IMR-90 (cell line): ENCODE data around the gene ARL4C. TPM values are rescaled to one million over a fixed set of nuclear protein-coding genes. Genes with fewer than 3 reads are reported as not detected.

Experiments
- ATAC-seq: fragments of 200-7000 bp; cut with Tn5 transposase; 2 replicates; pipeline ENCODE4 v1.9.1; 2020; ENCODE audit warnings: low read depth, mild to moderate bottlenecking, moderate library complexity
- BruUV-seq: library from RNA; stranded (reverse); fragments of 400-500 nt; replicated peaks from 2 replicates; lab custom pipeline; 2021; lab: Mats Ljungman, UMichigan
- CTCF ChIA-PET: fragments of 300-600 bp; formaldehyde crosslinking; extraction: SDS; loops from one replicate; lab custom pipeline; 2021; ENCODE audit warnings: antibody characterized with exemption; lab: Yijun Ruan, JAX
- POLR2A ChIA-PET: fragments of 300-600 bp; sonication (Branson Sonifier 250); formaldehyde crosslinking; loops from one replicate; lab custom pipeline; 2022; ENCODE audit warnings: antibody characterized with exemption; ENCODE audit not compliant: unreplicated experiment; lab: Charles Lee
- DNase-seq: peaks from one replicate; pipeline ENCODE4 v3.0.0; 2013
- H2AFZ ChIP-seq: replicated peaks from 2 replicates; pipeline ENCODE3; 2013; ENCODE audit warnings: low read length, mild to moderate bottlenecking; ENCODE audit not compliant: poor library complexity
- H2AK5ac ChIP-seq: 2 replicates; pipeline ENCODE4 v1.6.1; 2013; ENCODE audit warnings: low read depth, low read length, inconsistent platforms
- H2AK9ac ChIP-seq: replicated peaks from 2 replicates; pipeline ENCODE3; 2013; ENCODE audit warnings: mild to moderate bottlenecking, low read depth, low read length, moderate library complexity; ENCODE audit not compliant: poor library complexity
- H2BK120ac ChIP-seq: 2 replicates; pipeline ENCODE4 v1.6.1; 2013; ENCODE audit warnings: low read depth, low read length, inconsistent platforms
- H2BK15ac ChIP-seq: 3 replicates; pipeline ENCODE4 v1.6.1; 2013; ENCODE audit warnings: low read depth, low read length, inconsistent platforms
- H2BK20ac ChIP-seq: 2 replicates; pipeline ENCODE4 v1.6.1; 2013; ENCODE audit warnings: low read depth, mild to moderate bottlenecking, inconsistent platforms, low read length, moderate library complexity
- H2BK5ac ChIP-seq: 2 replicates; pipeline ENCODE4 v1.6.1; 2013; ENCODE audit warnings: mild to moderate bottlenecking, low read depth, low read length, inconsistent platforms; ENCODE audit not compliant: poor library complexity, severe bottlenecking
- H3K14ac ChIP-seq: replicated peaks from 2 replicates; pipeline ENCODE4 v1.6.1; 2013; ENCODE audit warnings: low read depth, low read length, inconsistent platforms
- H3K18ac ChIP-seq: 2 replicates; pipeline ENCODE4 v1.6.1; 2013; ENCODE audit warnings: low read depth, low read length, control low read depth
- H3K23ac ChIP-seq: 2 replicates; pipeline ENCODE4 v1.6.1; 2013; ENCODE audit warnings: low read depth, low read length, inconsistent platforms
- H3K27ac ChIP-seq: 2 replicates; pipeline ENCODE4 v1.5.1; 2013; ENCODE audit warnings: mild to moderate bottlenecking, control low read depth, low read length; ENCODE audit not compliant: insufficient read depth
- H3K27me3 ChIP-seq: 2 replicates; pipeline ENCODE4 v1.6.1; 2013; ENCODE audit warnings: low read length; ENCODE audit not compliant: control insufficient read depth, insufficient read depth
- H3K36me3 ChIP-seq: 2 replicates; pipeline ENCODE4 v1.6.1; 2013; ENCODE audit warnings: low read length, mixed read lengths; ENCODE audit not compliant: control insufficient read depth, insufficient read depth
- H3K4ac ChIP-seq: 2 replicates; pipeline ENCODE4 v1.6.1; 2013; ENCODE audit warnings: low read depth, low read length, inconsistent platforms
- H3K4me1 ChIP-seq: 2 replicates; pipeline ENCODE4 v1.6.1; 2013; ENCODE audit warnings: low read length, mixed read lengths; ENCODE audit not compliant: control insufficient read depth, insufficient read depth
- H3K4me2 ChIP-seq: 2 replicates; pipeline ENCODE4 v1.6.1; 2013; ENCODE audit warnings: low read depth, mild to moderate bottlenecking, control low read depth, low read length, moderate library complexity
- H3K4me3 ChIP-seq: 2 replicates; pipeline ENCODE4 v1.5.1; 2013; ENCODE audit warnings: low read depth, mild to moderate bottlenecking, control low read depth, low read length, moderate library complexity; ENCODE audit not compliant: insufficient read depth
- H3K56ac ChIP-seq: 2 replicates; pipeline ENCODE4 v1.6.1; 2013; ENCODE audit warnings: low read length, inconsistent platforms; ENCODE audit not compliant: insufficient read depth; ENCODE audit errors: extremely low read depth
- H3K79me1 ChIP-seq, 2 experiments: 2 replicates each; pipeline ENCODE4 v1.6.1; 2013; ENCODE audit warnings: low read length in 2 of 2, inconsistent platforms in 1 of 2, low read depth in 1 of 2
- H3K9ac ChIP-seq: 2 replicates; pipeline ENCODE4 v1.6.1; 2013; ENCODE audit warnings: low read depth, low read length, control low read depth
- H3K9me1 ChIP-seq: 2 replicates; pipeline ENCODE4 v1.6.1; 2013; ENCODE audit warnings: low read length, inconsistent platforms; ENCODE audit not compliant: insufficient read depth
- H3K9me3 ChIP-seq: 2 replicates; pipeline ENCODE4 v1.6.1; 2013; ENCODE audit warnings: low read length; ENCODE audit not compliant: control insufficient read depth, insufficient read depth
- H4K20me1 ChIP-seq: 2 replicates; pipeline ENCODE4 v1.6.1; 2013; ENCODE audit warnings: low read length, inconsistent platforms; ENCODE audit not compliant: insufficient read depth
- H4K5ac ChIP-seq: 2 replicates; pipeline ENCODE4 v1.6.1; 2013; ENCODE audit warnings: mild to moderate bottlenecking, low read depth, low read length, control low read depth
- H4K8ac ChIP-seq, 2 experiments: 2 replicates each; pipeline ENCODE4 v1.6.1; 2013; ENCODE audit warnings: low read depth in 2 of 2, low read length in 2 of 2, control low read depth in 1 of 2, inconsistent platforms in 1 of 2
- H4K91ac ChIP-seq: 2 replicates; pipeline ENCODE4 v1.6.1; 2013; ENCODE audit warnings: low read depth, low read length, inconsistent platforms; ENCODE audit not compliant: insufficient read depth
- CEBPB ChIP-seq: IDR thresholded peaks from 2 replicates; pipeline ENCODE4 v1.6.1; 2012; ENCODE audit warnings: low read depth, low read length, improper control_type of control experiment
- ELK1 ChIP-seq: fragments of 150-350 bp; IDR thresholded peaks from 2 replicates; pipeline ENCODE4 v1.6.1; 2016; ENCODE audit warnings: low read depth, mild to moderate bottlenecking, low read length, moderate library complexity, borderline replicate concordance
- POLR2A ChIP-seq: IDR thresholded peaks from 2 replicates; pipeline ENCODE4 v1.6.1; 2012; ENCODE audit warnings: mild to moderate bottlenecking, low read depth, low read length
- RAD21 ChIP-seq: IDR thresholded peaks from 2 replicates; pipeline ENCODE4 v1.6.1; 2012; ENCODE audit warnings: low read length, improper control_type of control experiment
- SMC3 ChIP-seq: fragments of 150-350 bp; IDR thresholded peaks from 2 replicates; pipeline ENCODE4 v1.6.1; 2016; ENCODE audit warnings: low read depth, mild to moderate bottlenecking, antibody characterized with exemption, low read length, moderate library complexity
- USF2 ChIP-seq: fragments of 150-350 bp; IDR thresholded peaks from 2 replicates; pipeline ENCODE4 v1.6.1; 2017; ENCODE audit warnings: mild to moderate bottlenecking, antibody characterized with exemption, low read length, low read depth
- WGBS, 2 experiments: methylation state at CpG; one replicate each; pipeline versions ENCODE4 v1.1.5 to v1.1.7; 2013; ENCODE audit warnings: missing lambda C conversion rate in 2 of 2; ENCODE audit not compliant: insufficient read length in 1 of 2; ENCODE audit errors: extremely low coverage in 2 of 2; 5-methylcytosine and 5-hydroxymethylcytosine counted together
- dilution Hi-C: fragments of 300-500 bp; cut with HindIII; formaldehyde crosslinking; loops from one replicate; pipeline ENCODE4 v1.14.3; 2018; ENCODE audit warnings: low sequenced_read_pairs; ENCODE audit not compliant: unreplicated experiment
- in situ Hi-C: fragments of 300-500 bp; cut with MboI; formaldehyde crosslinking; loops from 3 replicates; pipeline ENCODE4 v1.14.3; 2019; ENCODE audit warnings: low sequenced_read_pairs, inconsistent platforms, mixed read lengths
- intact Hi-C: fragments of 100-400 bp; cut with micrococcal nuclease; formaldehyde crosslinking; loops from 2 replicates; pipeline ENCODE4 v1.10.0; 2022
- polyA plus RNA-seq, 3 experiments: library from polyadenylated mRNA; depleted of rRNA; stranded (reverse); fragments of >200 nt; gene quantifications; 2 replicates each; pipeline ENCODE4 v1.2.3, GENCODE V29; 2012; ENCODE audit warnings: low replicate concordance in 1 of 3
- total RNA-seq: library from RNA; depleted of rRNA; stranded (reverse); fragments of >200 nt; gene quantifications from 2 replicates; pipeline ENCODE4 v1.2.3, GENCODE V29; 2012

The ARL4C gene
- total and polyA plus RNA-seq, 2 of the 4 experiments (the other 2 are of a cell fraction) = 7.7 to 8.2 TPM

GRCh38 chr2:234502919-234503285 lies 6.0 kb upstream of the ARL4C start:
- WGBS, 2 experiments = no CpG with 5 or more reads among the region's 3 CpGs
- no peak overlapping the region for H4K5ac ChIP-seq
- H3K4me1 ChIP-seq = peaks cover 4% of the 10 kb centered on the region
- peak overlapping the region; percentile 58; the same call in 1 of the 2 replicates for H2BK20ac ChIP-seq
- no peak overlapping the region for H3K18ac ChIP-seq
- no peak overlapping the region for H2AK9ac ChIP-seq
- DNase-seq (no peak), ATAC-seq (no peak)
- H3K23ac ChIP-seq = no peak overlapping the region
- H4K20me1 ChIP-seq = peaks cover 4% of the 10 kb centered on the region; the same call in 1 of the 2 replicates
- peaks cover 3% of the 10 kb centered on the region; the same call in 1 of the 2 replicates for H3K27me3 ChIP-seq
- ChIA-PET POLR2A (no interaction called here), CTCF (interaction anchor here (0.6 to 1.5 kb wide), 2 partner anchors 42 to 601 kb away, joined by 3 to 4 read pairs; no protein-coding TSS in a partner anchor)
- peak overlapping the region; percentile 39 for H3K4me2 ChIP-seq
- no TSS peak for BruUV-seq
- in situ Hi-C loops = loop anchor here (5.0 kb wide), 1 partner anchor 366 kb away; no protein-coding TSS in a partner anchor
- H3K56ac ChIP-seq = no peak overlapping the region
- no peak overlapping the region for H2BK5ac ChIP-seq
- H3K27ac ChIP-seq = no peak overlapping the region
- 0 out of 3 replicates have a peak overlapping the region, but pooled peaks have one; percentile 2 for H2BK15ac ChIP-seq
- no peak overlapping the region for H4K8ac ChIP-seq
- H2AFZ ChIP-seq = peak overlapping the region; percentile 70
- H3K4me3 ChIP-seq = no peak overlapping the region
- H3K79me1 ChIP-seq = no peaks in the 10 kb centered on the region
- H3K9me1 ChIP-seq = peaks cover 5% of the 10 kb centered on the region
- TF ChIP-seq POLR2A = no peak
- no peak for TF ChIP-seq USF2
- TF ChIP-seq CEBPB = peak; percentile 57; the same call in 1 of the 2 replicates
- TF ChIP-seq SMC3 = no peak
- no peak for TF ChIP-seq ELK1
- 0 out of 2 replicates have a peak, but pooled peaks have one; percentile 3 for TF ChIP-seq RAD21
- intact Hi-C loops = no loop called here
- H3K36me3 ChIP-seq = no peaks in the 10 kb centered on the region
- no peak overlapping the region for H3K14ac ChIP-seq
- no peak overlapping the region for H3K9ac ChIP-seq
- no peak overlapping the region for H2AK5ac ChIP-seq
- no peak overlapping the region for H4K91ac ChIP-seq
- H3K9me3 ChIP-seq = no peaks in the 10 kb centered on the region
- dilution Hi-C loops = loop anchor here (25.0 kb wide), 1 partner anchor 166 kb away; no protein-coding TSS in a partner anchor
- no peak overlapping the region for H3K4ac ChIP-seq
- H2BK120ac ChIP-seq = peak overlapping the region; percentile 2; the same call in 1 of the 2 replicates
